ENCODE measurements around the gene PI4KB.

DNA sequence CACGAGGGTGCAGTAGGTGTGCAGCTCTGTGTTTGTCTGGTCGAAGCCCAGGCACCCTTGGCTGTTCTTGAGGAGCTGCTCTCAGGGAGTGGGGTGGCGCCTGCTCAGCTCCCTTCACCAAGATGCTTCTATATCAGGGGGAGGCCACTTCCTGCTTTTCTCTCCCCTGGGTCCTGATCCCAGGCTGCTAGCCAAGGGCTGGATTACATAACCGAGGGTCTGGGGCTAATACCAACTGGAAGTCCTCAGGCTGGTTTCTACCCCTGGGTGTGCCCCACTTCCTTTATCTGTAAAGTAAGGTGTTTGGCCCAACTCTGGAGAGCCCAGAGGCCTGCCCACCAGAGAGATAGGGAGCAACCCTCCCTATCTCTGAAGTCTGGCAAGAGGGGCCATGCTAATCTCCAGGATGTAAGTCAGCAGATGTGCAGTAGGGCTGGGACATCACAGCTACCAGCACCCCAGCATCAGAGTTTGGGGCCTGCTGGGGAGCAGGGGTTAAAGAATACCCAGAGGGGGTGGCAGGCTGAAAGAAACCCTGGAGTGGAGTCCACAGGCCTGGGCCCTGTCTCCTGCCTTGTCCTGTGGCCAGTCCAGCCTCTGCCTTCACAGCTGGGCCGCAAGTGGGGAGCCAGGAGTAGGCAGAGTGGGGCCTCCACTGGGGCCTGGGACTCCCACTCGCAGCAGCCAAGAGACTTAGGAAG lies 43.1 kb upstream of the PI4KB start:
- TF ChIP-seq, protein P1, sequence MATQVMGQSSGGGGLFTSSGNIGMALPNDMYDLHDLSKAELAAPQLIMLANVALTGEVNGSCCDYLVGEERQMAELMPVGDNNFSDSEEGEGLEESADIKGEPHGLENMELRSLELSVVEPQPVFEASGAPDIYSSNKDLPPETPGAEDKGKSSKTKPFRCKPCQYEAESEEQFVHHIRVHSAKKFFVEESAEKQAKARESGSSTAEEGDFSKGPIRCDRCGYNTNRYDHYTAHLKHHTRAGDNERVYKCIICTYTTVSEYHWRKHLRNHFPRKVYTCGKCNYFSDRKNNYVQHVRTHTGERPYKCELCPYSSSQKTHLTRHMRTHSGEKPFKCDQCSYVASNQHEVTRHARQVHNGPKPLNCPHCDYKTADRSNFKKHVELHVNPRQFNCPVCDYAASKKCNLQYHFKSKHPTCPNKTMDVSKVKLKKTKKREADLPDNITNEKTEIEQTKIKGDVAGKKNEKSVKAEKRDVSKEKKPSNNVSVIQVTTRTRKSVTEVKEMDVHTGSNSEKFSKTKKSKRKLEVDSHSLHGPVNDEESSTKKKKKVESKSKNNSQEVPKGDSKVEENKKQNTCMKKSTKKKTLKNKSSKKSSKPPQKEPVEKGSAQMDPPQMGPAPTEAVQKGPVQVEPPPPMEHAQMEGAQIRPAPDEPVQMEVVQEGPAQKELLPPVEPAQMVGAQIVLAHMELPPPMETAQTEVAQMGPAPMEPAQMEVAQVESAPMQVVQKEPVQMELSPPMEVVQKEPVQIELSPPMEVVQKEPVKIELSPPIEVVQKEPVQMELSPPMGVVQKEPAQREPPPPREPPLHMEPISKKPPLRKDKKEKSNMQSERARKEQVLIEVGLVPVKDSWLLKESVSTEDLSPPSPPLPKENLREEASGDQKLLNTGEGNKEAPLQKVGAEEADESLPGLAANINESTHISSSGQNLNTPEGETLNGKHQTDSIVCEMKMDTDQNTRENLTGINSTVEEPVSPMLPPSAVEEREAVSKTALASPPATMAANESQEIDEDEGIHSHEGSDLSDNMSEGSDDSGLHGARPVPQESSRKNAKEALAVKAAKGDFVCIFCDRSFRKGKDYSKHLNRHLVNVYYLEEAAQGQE (IDR thresholded peaks at IDR 0.05; ENCODE audit: insufficient read depth in 1 of 2, low read depth in 2 of 2, low read length in 1 of 2), result no peak
- TF ChIP-seq, protein P2, sequence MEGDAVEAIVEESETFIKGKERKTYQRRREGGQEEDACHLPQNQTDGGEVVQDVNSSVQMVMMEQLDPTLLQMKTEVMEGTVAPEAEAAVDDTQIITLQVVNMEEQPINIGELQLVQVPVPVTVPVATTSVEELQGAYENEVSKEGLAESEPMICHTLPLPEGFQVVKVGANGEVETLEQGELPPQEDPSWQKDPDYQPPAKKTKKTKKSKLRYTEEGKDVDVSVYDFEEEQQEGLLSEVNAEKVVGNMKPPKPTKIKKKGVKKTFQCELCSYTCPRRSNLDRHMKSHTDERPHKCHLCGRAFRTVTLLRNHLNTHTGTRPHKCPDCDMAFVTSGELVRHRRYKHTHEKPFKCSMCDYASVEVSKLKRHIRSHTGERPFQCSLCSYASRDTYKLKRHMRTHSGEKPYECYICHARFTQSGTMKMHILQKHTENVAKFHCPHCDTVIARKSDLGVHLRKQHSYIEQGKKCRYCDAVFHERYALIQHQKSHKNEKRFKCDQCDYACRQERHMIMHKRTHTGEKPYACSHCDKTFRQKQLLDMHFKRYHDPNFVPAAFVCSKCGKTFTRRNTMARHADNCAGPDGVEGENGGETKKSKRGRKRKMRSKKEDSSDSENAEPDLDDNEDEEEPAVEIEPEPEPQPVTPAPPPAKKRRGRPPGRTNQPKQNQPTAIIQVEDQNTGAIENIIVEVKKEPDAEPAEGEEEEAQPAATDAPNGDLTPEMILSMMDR (IDR thresholded peaks at IDR 0.05), result no peak
